ENCODE results near the gene DENND1B. TPM values are rescaled to one million over a fixed set of nuclear protein-coding genes. Genes with fewer than 3 reads are reported as not detected.

Gene DENND1B
- total and polyA plus RNA-seq, 2 donors (not counting 1 experiment from before 2014, with no cell fraction given): 5.5 to 8.4 TPM

- H3K4me2 ChIP-seq (ENCODE audit: extremely low read depth, insufficient read depth, low read length): no peak overlapping the region
- no peak overlapping the region for H3K9ac ChIP-seq (ENCODE audit: insufficient read depth, low read length)
- no peaks in the 10 kb centered on the region for H3K27me3 ChIP-seq (ENCODE audit: control insufficient read depth, insufficient read depth, low read length)
- TF ChIP-seq EZH2 (IDR thresholded peaks at IDR 0.05; ENCODE audit: low read length, missing control alignments): no peak
- no peak for TF ChIP-seq CTCF (conservative IDR thresholded peaks at IDR 0.05 in 1 of 2, IDR thresholded peaks at IDR 0.05 in 1 of 2; ENCODE audit: low read depth in 1 of 2, low read length in 2 of 2)
- H3K4me1 ChIP-seq (ENCODE audit: control insufficient read depth, extremely low read depth, insufficient read depth, low read length): no peaks in the 10 kb centered on the region
- no peak overlapping the region for H2AFZ ChIP-seq (ENCODE audit: low read length)
- H3K79me2 ChIP-seq (ENCODE audit: control insufficient read depth, insufficient read depth, low read length): no peaks in the 10 kb centered on the region
- H3K27ac ChIP-seq (ENCODE audit: insufficient read depth, low read length): no peak overlapping the region
- no peak for DNase-seq (ENCODE audit: low read depth in 2 of 2)
- H4K20me1 ChIP-seq (ENCODE audit: control insufficient read depth, extremely low read depth, insufficient read depth, low read length): no peaks in the 10 kb centered on the region
- H3K36me3 ChIP-seq (ENCODE audit: control insufficient read depth, insufficient read depth, low read length): no peaks in the 10 kb centered on the region
- H3K4me3 ChIP-seq (replicated peaks in 1 of 4; ENCODE audit: control extremely low read depth in 1 of 4, insufficient read depth in 1 of 4, low read depth in 3 of 4, low read length in 4 of 4): no peak overlapping the region
- no peaks in the 10 kb centered on the region for H3K9me3 ChIP-seq (ENCODE audit: control insufficient read depth, insufficient read depth, low read depth, low read length)
Observed at GRCh38 chr1:197637406-197637805, 137.9 kb downstream of the DENND1B start.

GRCh38 chr1:197633447-197634078 is 141.7 kb downstream of the DENND1B start:
- Histone ChIP-seq H3K36me3 (ENCODE audit: control insufficient read depth, insufficient read depth, low read length) (no peaks in the 10 kb centered on the region), H3K4me2 (ENCODE audit: extremely low read depth, insufficient read depth, low read length) (no peak overlapping the region), H3K27me3 (ENCODE audit: control insufficient read depth, insufficient read depth, low read length) (no peaks in the 10 kb centered on the region), H3K27ac (ENCODE audit: insufficient read depth, low read length) (no peak overlapping the region), H4K20me1 (ENCODE audit: control insufficient read depth, extremely low read depth, insufficient read depth, low read length) (no peaks in the 10 kb centered on the region), H3K9me3 (ENCODE audit: control insufficient read depth, insufficient read depth, low read depth, low read length) (no peaks in the 10 kb centered on the region), H3K4me3 (replicated peaks in 1 of 4; ENCODE audit: control extremely low read depth in 1 of 4, insufficient read depth in 1 of 4, low read depth in 3 of 4, low read length in 4 of 4) (no peak overlapping the region), H3K79me2 (ENCODE audit: control insufficient read depth, insufficient read depth, low read length) (no peaks in the 10 kb centered on the region), H2AFZ (ENCODE audit: low read length) (no peak overlapping the region), H3K9ac (ENCODE audit: insufficient read depth, low read length) (no peak overlapping the region), H3K4me1 (ENCODE audit: control insufficient read depth, extremely low read depth, insufficient read depth, low read length) (no peaks in the 10 kb centered on the region)
- no peak for TF ChIP-seq EZH2 (IDR thresholded peaks at IDR 0.05; ENCODE audit: low read length, missing control alignments)
- TF ChIP-seq CTCF (conservative IDR thresholded peaks at IDR 0.05 in 1 of 2, IDR thresholded peaks at IDR 0.05 in 1 of 2; ENCODE audit: low read depth in 1 of 2, low read length in 2 of 2): no peak
- no peak for DNase-seq (ENCODE audit: low read depth in 2 of 2)

GRCh38 chr1:197632651-197633050 is 142.6 kb downstream of the DENND1B start:
- no peak for TF ChIP-seq EZH2 (IDR thresholded peaks at IDR 0.05; ENCODE audit: low read length, missing control alignments)
- TF ChIP-seq CTCF (conservative IDR thresholded peaks at IDR 0.05 in 1 of 2, IDR thresholded peaks at IDR 0.05 in 1 of 2; ENCODE audit: low read depth in 1 of 2, low read length in 2 of 2): no peak
- Histone ChIP-seq H2AFZ (ENCODE audit: low read length) (no peak overlapping the region), H3K36me3 (ENCODE audit: control insufficient read depth, insufficient read depth, low read length) (no peaks in the 10 kb centered on the region), H3K9ac (ENCODE audit: insufficient read depth, low read length) (no peak overlapping the region), H3K27me3 (ENCODE audit: control insufficient read depth, insufficient read depth, low read length) (no peaks in the 10 kb centered on the region), H3K4me1 (ENCODE audit: control insufficient read depth, extremely low read depth, insufficient read depth, low read length) (no peaks in the 10 kb centered on the region), H3K9me3 (ENCODE audit: control insufficient read depth, insufficient read depth, low read depth, low read length) (no peaks in the 10 kb centered on the region), H3K79me2 (ENCODE audit: control insufficient read depth, insufficient read depth, low read length) (no peaks in the 10 kb centered on the region), H3K4me3 (replicated peaks in 1 of 4; ENCODE audit: control extremely low read depth in 1 of 4, insufficient read depth in 1 of 4, low read depth in 3 of 4, low read length in 4 of 4) (no peak overlapping the region), H4K20me1 (ENCODE audit: control insufficient read depth, extremely low read depth, insufficient read depth, low read length) (no peaks in the 10 kb centered on the region), H3K4me2 (ENCODE audit: extremely low read depth, insufficient read depth, low read length) (no peak overlapping the region), H3K27ac (ENCODE audit: insufficient read depth, low read length) (no peak overlapping the region)
- DNase-seq (ENCODE audit: low read depth in 2 of 2): no peak

Data from fibroblast of lung (primary cell).